Measurements from ENCODE around the gene PLA2G4B.

Gene PLA2G4B

GRCh38 chr15:41868321-41868720 is 29.7 kb downstream of the PLA2G4B start:
- no peak for DNase-seq (ENCODE audit: low read depth in 1 of 2, low spot score in 1 of 2)

- DNase-seq (ENCODE audit: low read depth in 1 of 2, low spot score in 1 of 2), result no peak
These were observed 31.4 kb downstream of the PLA2G4B start for GRCh38 chr15:41869770-41870688.

- peak in 1 of 2 donors; percentile 49 for DNase-seq (ENCODE audit: low read depth in 1 of 2, low spot score in 1 of 2)
These were observed 32.0 kb downstream of the PLA2G4B start for GRCh38 chr15:41870689-41871081.

GRCh38 chr15:41871175-41871905 is 32.7 kb downstream of the PLA2G4B start:
- DNase-seq (ENCODE audit: low read depth in 1 of 2, low spot score in 1 of 2), result no peak

- no peak for DNase-seq (ENCODE audit: low read depth in 1 of 2, low spot score in 1 of 2)
These were observed 33.6 kb downstream of the PLA2G4B start for GRCh38 chr15:41872166-41872747.

- no peak for DNase-seq (ENCODE audit: low read depth in 1 of 2, low spot score in 1 of 2)
These were observed 35.1 kb downstream of the PLA2G4B start for GRCh38 chr15:41873711-41874110.

- DNase-seq (ENCODE audit: low read depth in 1 of 2, low spot score in 1 of 2), result no peak
These were observed 36.1 kb downstream of the PLA2G4B start for GRCh38 chr15:41874736-41875135.

- DNase-seq (ENCODE audit: low read depth in 1 of 2, low spot score in 1 of 2), result no peak
These were observed 37.4 kb downstream of the PLA2G4B start for GRCh38 chr15:41876007-41876406.

- no peak for DNase-seq (ENCODE audit: low read depth in 1 of 2, low spot score in 1 of 2)
These were observed 38.0 kb downstream of the PLA2G4B start for GRCh38 chr15:41876689-41877088.

- DNase-seq (ENCODE audit: low read depth in 1 of 2, low spot score in 1 of 2), result no peak
These were observed 39.1 kb downstream of the PLA2G4B start for GRCh38 chr15:41877631-41878354.

GRCh38 chr15:41878355-41878699 is 39.7 kb downstream of the PLA2G4B start:
- DNase-seq (ENCODE audit: low read depth in 1 of 2, low spot score in 1 of 2), result no peak

GRCh38 chr15:41879321-41879845 is 40.7 kb downstream of the PLA2G4B start:
- DNase-seq (ENCODE audit: low read depth in 1 of 2, low spot score in 1 of 2), result no peak

GRCh38 chr15:41880156-41880877 is 41.7 kb downstream of the PLA2G4B start:
- no peak for DNase-seq (ENCODE audit: low read depth in 1 of 2, low spot score in 1 of 2)

- no peak for DNase-seq (ENCODE audit: low read depth in 1 of 2, low spot score in 1 of 2)
These were observed 42.4 kb downstream of the PLA2G4B start for GRCh38 chr15:41881086-41881485.

- no peak for DNase-seq (ENCODE audit: low read depth in 1 of 2, low spot score in 1 of 2)
These were observed 42.9 kb downstream of the PLA2G4B start for GRCh38 chr15:41881550-41881919.

- no peak for DNase-seq (ENCODE audit: low read depth in 1 of 2, low spot score in 1 of 2)
These were observed 43.5 kb downstream of the PLA2G4B start for GRCh38 chr15:41881920-41882688.

- no peak for DNase-seq (ENCODE audit: low read depth in 1 of 2, low spot score in 1 of 2)
These were observed 44.2 kb downstream of the PLA2G4B start for GRCh38 chr15:41882689-41883483.

- no peak for DNase-seq (ENCODE audit: low read depth in 1 of 2, low spot score in 1 of 2)
These were observed 44.8 kb downstream of the PLA2G4B start for GRCh38 chr15:41883484-41883825.

GRCh38 chr15:41884458-41884857 is 45.8 kb downstream of the PLA2G4B start:
- no peak for DNase-seq (ENCODE audit: low read depth in 1 of 2, low spot score in 1 of 2)

Measured in activated CD4-positive, alpha-beta T cell treated with anti-CD3 and anti-CD28 coated beads, Interleukin-2, amount 50 U/mL, for 24 hours (primary cell).